Skeletal muscle tissue (tissue), 4 donors: ENCODE data around the gene NFYC. TPM values are rescaled to one million over a fixed set of nuclear protein-coding genes. Genes with fewer than 3 reads are reported as not detected.

Source experiments
- H3K27ac ChIP-seq: one replicate; pipeline ENCODE4 v1.7.0; 2013; ENCODE audit warnings: mild to moderate bottlenecking, low read depth, low read length, inconsistent platforms
- H3K27me3 ChIP-seq, 3 donors: one replicate each; pipeline ENCODE4 v1.7.0; 2013; ENCODE audit warnings: low read length in 3 of 3; ENCODE audit not compliant: control insufficient read depth in 3 of 3, insufficient read depth in 3 of 3
- H3K36me3 ChIP-seq, 3 donors: one replicate each; pipeline ENCODE4 v1.7.0; 2013; ENCODE audit warnings: low read length in 3 of 3; ENCODE audit not compliant: control insufficient read depth in 3 of 3, insufficient read depth in 3 of 3
- H3K4me1 ChIP-seq, 3 donors: one replicate each; pipeline ENCODE4 v1.7.0; 2013; ENCODE audit warnings: low read length in 3 of 3, mild to moderate bottlenecking in 3 of 3; ENCODE audit not compliant: control insufficient read depth in 3 of 3, insufficient read depth in 3 of 3
- H3K4me3 ChIP-seq, 3 donors: one replicate each; pipeline ENCODE4 v1.7.0; 2013; ENCODE audit warnings: low read length in 3 of 3
- H3K9ac ChIP-seq, 3 donors: one replicate each; pipeline ENCODE4 v1.7.0; 2013; ENCODE audit warnings: low read length in 3 of 3, mild to moderate bottlenecking in 3 of 3, moderate library complexity in 2 of 3, low read depth in 1 of 3
- H3K9me3 ChIP-seq, 3 donors: one replicate each; pipeline ENCODE4 v1.7.0; 2013; ENCODE audit warnings: low read length in 3 of 3; ENCODE audit not compliant: control insufficient read depth in 3 of 3
- total RNA-seq: library from RNA; depleted of rRNA; stranded (reverse); fragments of >200 nt; gene quantifications from one replicate; pipeline ENCODE4 v1.2.3, GENCODE V29; 2014
- donor health status: Osteomylitis.

The NFYC gene
- total RNA-seq = 28.2 TPM

DNA sequence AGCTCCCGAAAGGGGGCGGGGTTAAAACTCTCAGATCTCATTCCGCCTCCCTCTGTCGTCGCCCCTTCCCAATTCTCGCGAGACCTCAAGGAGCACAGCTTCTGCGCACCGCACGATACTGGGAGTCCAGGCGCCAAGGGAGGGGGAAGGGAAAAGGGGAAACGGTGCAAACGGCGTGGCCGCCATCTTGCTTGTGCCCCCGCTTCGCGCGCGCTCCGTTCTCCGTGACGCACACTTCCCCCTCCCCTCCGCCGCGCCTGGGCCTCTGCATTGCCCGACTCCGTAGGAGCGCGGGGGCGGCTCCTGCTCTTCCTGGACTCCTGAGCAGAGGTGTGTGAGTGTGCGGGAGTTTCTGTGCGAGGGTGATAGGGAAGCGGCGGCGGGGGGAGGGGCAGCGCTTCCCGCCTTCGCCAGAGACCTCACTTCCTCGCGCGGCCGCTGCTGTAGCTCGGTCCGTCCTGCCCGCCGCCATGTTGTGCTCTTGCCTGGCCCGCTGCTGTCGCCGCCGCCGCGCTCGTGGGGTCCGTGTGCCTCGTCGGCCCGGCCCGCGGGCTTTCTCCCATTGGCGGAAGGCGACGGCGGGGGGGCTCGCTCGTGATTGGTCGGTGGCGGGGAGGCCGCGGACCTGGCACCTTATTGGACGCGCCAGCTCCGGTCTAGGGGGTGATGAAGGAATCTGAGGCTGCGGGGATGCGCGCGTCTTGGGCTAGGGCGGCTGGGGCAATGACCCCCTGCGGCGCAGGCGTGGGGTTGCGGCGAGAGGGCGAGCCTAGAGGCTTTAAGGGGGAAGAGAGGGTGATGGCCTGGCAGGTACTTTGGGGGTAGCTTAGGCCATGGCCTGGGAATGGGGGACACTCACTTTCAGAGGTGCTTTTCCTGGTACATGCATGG is at the start of gene NFYC:
NFYC (plus strand) TSS at position 167 of the 891 bp plus-strand sequence. CDS start 47,140 bp downstream, outside the sequence.
- Histone ChIP-seq H3K4me1 (peaks cover 16 to 24% (median 21%) of the 10 kb centered on the region in 3 donors), H3K9ac (peak within 1 kb of the TSS; percentile 93 to 99 (median 98)), H3K36me3 (peaks cover 0 to 2% (median 0%) of the 10 kb centered on the region in 3 donors), H3K4me3 (peak within 1 kb of the TSS; percentile 85 to 93 (median 88)), H3K9me3 (no peaks in the 10 kb centered on the region), H3K27me3 (no peaks in the 10 kb centered on the region), H3K27ac (peak within 1 kb of the TSS; percentile 100)

DNA sequence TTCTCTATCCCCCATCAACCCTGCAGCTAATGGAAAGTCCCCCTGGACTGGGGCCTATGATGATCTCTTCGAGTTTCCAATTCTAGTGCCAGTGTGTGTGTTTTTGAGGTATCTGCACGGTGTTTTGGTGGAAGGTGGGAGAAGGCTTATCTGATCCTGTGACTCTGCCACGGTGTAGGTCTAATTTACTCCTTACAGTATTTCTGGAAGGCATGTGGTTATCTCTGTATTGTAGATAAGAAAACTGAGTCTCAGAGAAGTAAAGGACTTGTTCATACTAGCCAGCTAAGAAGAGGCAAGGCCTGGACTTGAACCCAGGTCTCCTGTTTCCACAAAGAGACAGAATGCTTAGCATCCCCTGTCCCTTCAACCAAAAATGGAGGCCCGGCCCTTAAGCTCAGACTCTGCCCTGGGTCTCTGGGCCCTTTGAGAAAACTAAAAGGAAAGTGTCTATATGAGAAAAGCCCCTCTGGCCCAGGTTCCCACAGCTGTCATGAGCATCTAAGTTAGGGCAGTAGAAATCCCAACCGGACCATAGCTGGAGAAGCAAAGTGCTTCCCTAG is 46.3 kb upstream of the NFYC start:
- Histone ChIP-seq H3K27ac (no peak overlapping the region), H3K9me3 (no peaks in the 10 kb centered on the region), H3K27me3 (peaks cover 5 to 20% (median 7%) of the 10 kb centered on the region in 3 donors), H3K9ac (no peak overlapping the region), H3K4me1 (no peaks in the 10 kb centered on the region), H3K36me3 (no peaks in the 10 kb centered on the region), H3K4me3 (no peak overlapping the region)

DNA sequence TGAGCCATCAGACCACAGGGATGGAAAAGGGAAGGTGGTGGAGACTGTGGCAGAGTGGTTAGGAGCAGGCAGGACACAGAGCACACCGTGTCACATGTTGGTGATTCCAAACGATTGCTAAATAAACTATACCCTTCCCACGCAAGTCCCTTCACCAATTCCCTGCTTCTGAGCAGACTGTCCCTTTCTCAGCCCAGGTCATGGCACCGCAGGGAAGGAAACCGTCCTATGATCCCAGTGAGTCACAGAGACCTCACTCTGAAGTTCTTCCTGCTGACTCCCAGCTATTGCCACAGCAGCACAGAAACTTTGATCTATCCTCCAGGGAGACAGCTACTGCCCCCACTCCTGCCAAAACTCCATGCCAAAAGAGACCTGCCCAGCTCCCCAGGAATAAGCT is 45.2 kb upstream of the NFYC start:
- H3K4me1 ChIP-seq = peaks cover 0 to 6% (median 5%) of the 10 kb centered on the region in 3 donors
- no peak overlapping the region for H3K9ac ChIP-seq
- H3K27me3 ChIP-seq = peaks cover 5 to 28% (median 7%) of the 10 kb centered on the region in 3 donors
- no peak overlapping the region for H3K4me3 ChIP-seq
- no peaks in the 10 kb centered on the region for H3K9me3 ChIP-seq
- no peak overlapping the region for H3K27ac ChIP-seq
- no peaks in the 10 kb centered on the region for H3K36me3 ChIP-seq

DNA sequence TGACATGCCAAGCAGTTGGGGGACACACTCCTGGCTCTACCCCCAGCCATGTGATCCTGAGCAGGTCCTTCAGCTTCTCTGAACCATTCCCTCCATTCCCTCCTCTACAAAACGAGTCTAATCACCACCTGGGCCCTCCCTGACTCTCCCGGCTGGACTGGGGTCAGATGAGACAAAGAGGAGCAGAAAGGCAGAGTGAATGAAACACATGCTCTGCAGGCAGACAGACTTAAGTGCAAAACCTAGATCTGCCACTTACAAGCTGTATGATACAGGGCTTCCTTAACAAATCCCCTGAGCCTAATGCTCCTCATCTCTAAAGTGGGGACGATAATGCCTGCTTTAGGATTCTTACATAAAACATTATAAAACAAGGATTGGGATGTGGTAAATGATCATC is 43.3 kb upstream of the NFYC start:
- Histone ChIP-seq H3K36me3 (no peaks in the 10 kb centered on the region), H3K27me3 (peaks cover 7 to 32% (median 8%) of the 10 kb centered on the region in 3 donors), H3K9me3 (no peaks in the 10 kb centered on the region), H3K4me3 (no peak overlapping the region), H3K27ac (no peak overlapping the region), H3K4me1 (peaks cover 0 to 12% (median 7%) of the 10 kb centered on the region in 3 donors), H3K9ac (no peak overlapping the region)

DNA sequence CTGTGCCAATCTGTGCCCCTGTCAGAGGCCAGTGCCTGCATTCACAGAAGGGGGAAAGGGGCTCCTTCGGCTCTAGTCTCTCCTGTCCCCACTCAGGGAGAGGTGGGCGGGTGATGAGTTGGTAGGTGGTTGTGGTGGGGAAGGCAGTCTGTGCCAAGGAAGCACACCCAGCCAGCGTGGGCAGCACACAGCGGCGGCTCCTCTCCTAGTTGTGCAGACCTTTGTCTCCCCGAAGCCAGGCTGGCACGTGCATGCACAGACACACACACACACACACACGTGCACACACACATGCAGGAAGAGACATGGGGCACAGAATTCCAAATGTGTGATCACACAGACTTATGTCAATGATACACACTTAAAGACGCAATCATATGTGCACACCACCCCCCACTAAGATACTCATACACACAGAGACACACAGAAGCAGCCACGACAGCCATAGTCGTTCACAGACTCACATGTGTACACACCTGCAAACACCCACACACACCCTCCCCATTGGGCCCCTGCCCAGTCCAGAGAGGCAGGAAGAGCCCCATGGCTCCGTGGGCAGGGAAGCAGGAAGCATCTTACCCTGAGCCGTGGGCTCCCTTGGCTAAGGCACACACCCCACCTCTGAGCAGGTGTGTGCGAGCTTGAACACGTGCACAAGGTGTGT is 42.4 kb upstream of the NFYC start:
- peaks cover 7 to 39% (median 12%) of the 10 kb centered on the region in 3 donors for H3K27me3 ChIP-seq
- H3K36me3 ChIP-seq = no peaks in the 10 kb centered on the region
- H3K27ac ChIP-seq = no peak overlapping the region
- no peak overlapping the region for H3K9ac ChIP-seq
- H3K9me3 ChIP-seq = no peaks in the 10 kb centered on the region
- peaks cover 0 to 12% (median 7%) of the 10 kb centered on the region in 3 donors for H3K4me1 ChIP-seq
- H3K4me3 ChIP-seq = no peak overlapping the region

DNA sequence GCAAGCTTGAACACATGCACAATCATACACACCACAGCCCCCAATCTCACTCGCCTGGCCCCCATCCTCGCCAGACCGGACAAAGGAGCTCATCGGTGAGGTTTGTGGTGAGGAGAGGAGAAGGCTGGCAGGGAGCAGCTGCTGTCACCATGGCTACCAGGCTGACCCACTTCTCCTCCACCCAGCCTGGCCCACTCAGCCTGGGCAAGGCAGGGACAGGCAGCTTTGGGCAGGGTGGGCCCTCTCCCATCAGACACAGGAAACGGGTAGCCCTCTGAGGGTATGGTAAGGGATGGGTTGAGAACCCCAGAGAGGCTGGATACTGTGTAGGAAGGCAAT is 41.9 kb upstream of the NFYC start:
- Histone ChIP-seq H3K9ac (no peak overlapping the region), H3K27ac (no peak overlapping the region), H3K4me1 (peaks cover 0 to 12% (median 7%) of the 10 kb centered on the region in 3 donors), H3K36me3 (no peaks in the 10 kb centered on the region), H3K9me3 (no peaks in the 10 kb centered on the region), H3K27me3 (peaks cover 9 to 42% (median 12%) of the 10 kb centered on the region in 3 donors), H3K4me3 (no peak overlapping the region)

DNA sequence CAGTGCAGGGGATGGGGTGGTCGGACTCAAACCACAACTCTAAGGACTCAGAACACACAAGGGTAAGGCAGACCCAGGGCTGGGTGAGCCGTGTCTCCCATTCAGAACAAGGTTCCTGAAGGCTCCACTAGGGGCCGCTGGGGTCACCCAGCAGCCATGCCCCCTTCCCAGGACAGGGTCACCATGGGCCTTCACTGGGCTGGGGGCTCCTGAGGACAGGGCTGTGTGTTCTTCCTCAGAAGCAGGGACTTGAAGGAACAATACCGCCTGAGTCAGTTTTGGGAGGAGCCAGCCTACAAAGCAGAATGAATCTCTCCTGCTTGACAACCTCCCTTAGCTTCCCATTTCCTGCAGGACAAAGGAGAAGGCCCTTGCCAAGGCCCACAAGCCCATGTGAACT is 41.4 kb upstream of the NFYC start:
- Histone ChIP-seq H3K4me1 (peaks cover 0 to 12% (median 7%) of the 10 kb centered on the region in 3 donors), H3K4me3 (no peak overlapping the region), H3K36me3 (no peaks in the 10 kb centered on the region), H3K9me3 (no peaks in the 10 kb centered on the region), H3K9ac (no peak overlapping the region), H3K27ac (no peak overlapping the region), H3K27me3 (peaks cover 9 to 47% (median 12%) of the 10 kb centered on the region in 3 donors)

DNA sequence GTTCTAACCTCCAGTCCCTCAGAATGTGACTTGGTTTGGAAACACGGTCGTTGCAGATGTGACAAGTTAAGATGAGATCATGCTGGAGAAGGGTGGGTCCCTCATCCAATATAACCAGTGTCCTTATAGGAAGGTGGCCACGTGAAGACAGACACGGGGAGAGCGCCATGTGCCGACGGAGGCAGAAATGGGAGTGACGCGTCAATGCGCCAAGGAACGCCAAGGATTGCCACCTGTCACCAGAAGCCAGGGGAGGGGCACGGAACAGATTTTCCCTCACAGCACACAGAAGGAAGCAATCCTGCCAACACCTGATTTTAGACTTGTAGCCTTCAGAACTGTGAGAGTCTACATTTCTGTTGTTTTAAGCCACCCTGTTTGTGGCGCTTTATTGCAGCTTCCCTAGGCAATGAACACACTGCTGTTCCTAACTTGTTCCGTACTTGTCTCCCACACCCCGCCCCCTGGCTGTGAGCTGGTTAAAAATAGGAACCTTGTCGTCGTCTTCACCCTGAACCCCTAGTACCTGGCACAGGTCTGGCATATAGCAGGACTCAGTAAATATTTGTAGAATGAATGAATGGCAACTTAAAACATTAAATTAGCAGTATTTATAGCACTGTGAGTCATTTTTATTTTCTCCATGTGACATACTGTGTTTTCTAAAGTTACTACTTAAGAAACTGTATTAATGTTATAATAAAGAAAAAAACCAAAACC is 40.2 kb upstream of the NFYC start:
- peak overlapping the region in 1 of 3 donors; percentile 60 for H3K9ac ChIP-seq
- H3K9me3 ChIP-seq = no peaks in the 10 kb centered on the region
- no peak overlapping the region for H3K27ac ChIP-seq
- peaks cover 9 to 47% (median 12%) of the 10 kb centered on the region in 3 donors for H3K27me3 ChIP-seq
- no peaks in the 10 kb centered on the region for H3K36me3 ChIP-seq
- H3K4me3 ChIP-seq = peak overlapping the region in 2 of 3 donors; percentile 35 to 57
- peaks cover 0 to 12% (median 7%) of the 10 kb centered on the region in 3 donors for H3K4me1 ChIP-seq

DNA sequence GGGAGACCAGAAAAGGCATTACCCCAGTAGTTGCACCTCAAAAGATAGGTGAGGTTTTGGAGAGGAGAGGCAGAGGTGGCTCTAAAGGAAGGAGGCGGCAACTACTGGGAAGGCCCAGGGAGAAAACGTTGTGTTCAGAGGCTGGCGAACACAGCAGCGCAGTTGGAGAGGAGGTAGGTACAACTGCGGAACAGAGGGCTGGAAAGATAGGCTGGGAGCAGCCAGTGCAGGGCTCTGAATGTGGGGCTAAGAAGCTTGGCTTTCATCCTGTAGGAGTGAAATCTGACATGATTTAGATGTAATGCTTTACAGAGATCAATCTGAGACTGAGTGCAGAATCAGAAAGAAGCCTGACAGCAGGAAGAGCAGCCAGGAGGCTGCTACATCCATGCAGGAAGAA is 39.0 kb upstream of the NFYC start:
- Histone ChIP-seq H3K4me3 (no peak overlapping the region), H3K27ac (no peak overlapping the region), H3K36me3 (no peaks in the 10 kb centered on the region), H3K9me3 (no peaks in the 10 kb centered on the region), H3K4me1 (peaks cover 0 to 12% (median 7%) of the 10 kb centered on the region in 3 donors), H3K9ac (no peak overlapping the region), H3K27me3 (peaks cover 9 to 43% (median 12%) of the 10 kb centered on the region in 3 donors)
